Karpas-422 (cell line): ENCODE results near the gene SENP2. TPM values are rescaled to one million over a fixed set of nuclear protein-coding genes. Genes with fewer than 3 reads are reported as not detected.

Experiments
- DNase-seq: peaks from one replicate; pipeline ENCODE4 v3.0.0-alpha.2; 2015
- H2AFZ ChIP-seq: fragments of 200-600 bp; sonication (generic); 2 replicates; pipeline ENCODE4 v1.6.1; 2014; ENCODE audit warnings: antibody characterized with exemption, low read length, mixed read lengths
- H3K27ac ChIP-seq: fragments of 200-600 bp; sonication (generic); 2 replicates; pipeline ENCODE4 v1.5.1; 2014; ENCODE audit warnings: mild to moderate bottlenecking, low read length, moderate library complexity
- H3K27me3 ChIP-seq: fragments of 200-600 bp; sonication (generic); 2 replicates; pipeline ENCODE4 v1.6.1; 2014; ENCODE audit warnings: low read length, mixed read lengths
- H3K36me3 ChIP-seq: fragments of 200-600 bp; sonication (generic); 2 replicates; pipeline ENCODE4 v1.6.1; 2014; ENCODE audit warnings: low read length, mixed read lengths; ENCODE audit not compliant: insufficient read depth
- H3K4me1 ChIP-seq: fragments of 200-600 bp; sonication (generic); 2 replicates; pipeline ENCODE4 v1.6.1; 2014; ENCODE audit warnings: mild to moderate bottlenecking, low read length, mixed read lengths
- H3K4me2 ChIP-seq: fragments of 200-600 bp; sonication (generic); 2 replicates; pipeline ENCODE4 v1.6.1; 2014; ENCODE audit warnings: low read length, low read depth, mild to moderate bottlenecking; ENCODE audit not compliant: poor library complexity, severe bottlenecking
- H3K4me3 ChIP-seq: fragments of 200-600 bp; sonication (generic); 2 replicates; pipeline ENCODE4 v1.5.1; 2014; ENCODE audit warnings: mild to moderate bottlenecking, antibody characterized with exemption, low read length, mixed read lengths
- H3K79me2 ChIP-seq: fragments of 200-600 bp; sonication (generic); 2 replicates; pipeline ENCODE4 v1.6.1; 2014; ENCODE audit warnings: mild to moderate bottlenecking, low read length, mixed read lengths
- H3K9ac ChIP-seq: fragments of 200-600 bp; sonication (generic); 2 replicates; pipeline ENCODE4 v1.6.0; 2014; ENCODE audit warnings: low read length
- H3K9me2 ChIP-seq: fragments of 200-600 bp; sonication (generic), shearing (Covaris generic); replicated peaks from 2 replicates; pipeline ENCODE4 v1.6.0; 2014; ENCODE audit warnings: mild to moderate bottlenecking, low read length, moderate library complexity; ENCODE audit not compliant: insufficient read depth
- H3K9me3 ChIP-seq: fragments of 300-700, 200-600 bp; sonication (generic); 2 replicates; pipeline ENCODE4 v1.6.1; 2014; ENCODE audit warnings: low read length, mixed read lengths
- H4K20me1 ChIP-seq: fragments of 200-600 bp; sonication (generic); 2 replicates; pipeline ENCODE4 v1.6.1; 2014; ENCODE audit warnings: mild to moderate bottlenecking, antibody characterized with exemption, low read length, low read depth; ENCODE audit not compliant: insufficient read depth
- small RNA-seq: library from RNA; depleted of rRNA; stranded (forward); fragments of <200 nt; gene quantifications from one replicate; pipeline ENCODE3, GENCODE V24; 2014
- total RNA-seq: library from RNA; depleted of rRNA; stranded (reverse); fragments of >200 nt; shearing (Covaris generic); gene quantifications from 2 replicates; pipeline ENCODE4 v1.2.3, GENCODE V29; 2014; ENCODE audit warnings: low replicate concordance; rRNA removed

SENP2 gene
- total RNA-seq, 1 experiment from 2014 or later = 59.1 TPM

DNA sequence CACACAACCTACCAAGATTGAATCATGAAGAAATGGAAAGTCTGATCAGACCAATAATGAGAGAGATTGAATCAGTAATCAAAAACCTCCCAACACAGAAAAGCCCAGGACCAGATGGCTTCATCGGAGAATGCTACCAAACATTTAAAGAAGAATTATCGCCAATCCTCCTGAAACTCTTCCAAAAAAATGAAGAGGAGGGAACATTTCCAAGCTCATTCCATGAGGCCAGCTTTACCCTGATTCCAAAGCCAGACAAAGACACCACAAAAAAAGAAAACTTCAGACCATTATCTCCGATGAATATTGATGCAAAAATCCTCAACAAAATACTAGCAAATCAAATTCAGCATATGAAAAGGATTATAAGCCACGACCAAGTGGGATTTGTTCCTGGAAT lies 94.1 kb downstream of the SENP2 start:
- no peak for DNase-seq
- Histone ChIP-seq H3K27ac (no peak overlapping the region), H2AFZ (no peak overlapping the region), H4K20me1 (no peaks in the 10 kb centered on the region), H3K36me3 (no peaks in the 10 kb centered on the region), H3K9me2 (no peaks in the 10 kb centered on the region), H3K4me3 (no peak overlapping the region), H3K27me3 (0 out of 2 replicates have a peak, but pooled peaks cover 3% of the 10 kb centered on the region), H3K9ac (no peak overlapping the region), H3K9me3 (0 out of 2 replicates have a peak, but pooled peaks cover 3% of the 10 kb centered on the region), H3K79me2 (no peaks in the 10 kb centered on the region), H3K4me1 (no peaks in the 10 kb centered on the region), H3K4me2 (no peak overlapping the region)

Small RNA genes within 50 kb of the gene (small RNA-seq; reads per million reads assigned to genes)
- gene AC133473.1 = not detected

Other genes starting within 250 kb of the SENP2 start
- 0.07 and 0.19 TPM in 2 replicates for gene MAP3K13, start 223.2 kb upstream of the SENP2 start, total RNA-seq
- 20.6 and 34.1 TPM in 2 replicates for gene TMEM41A, start 87.3 kb upstream of the SENP2 start, total RNA-seq
- not detected in 2 replicates for gene LIPH, start 33.7 kb upstream of the SENP2 start, total RNA-seq
- gene IGF2BP2, start 238.7 kb downstream of the SENP2 start, total RNA-seq = 0.18 and 0.67 TPM in 2 replicates